HG03575 (cell line): ENCODE measurements around the gene LCE2A.
"Not testable (repeated sequence)": the region's sequence is repeated elsewhere in the genome, so short reads cannot be mapped to it uniquely, and the experiment has no call there.

ENCODE experiments used
- ATAC-seq: cut with Tn5 transposase; IDR thresholded peaks from one replicate; pipeline ENCODE4 v1.9.1; 2021; ENCODE audit not compliant: unreplicated experiment, insufficient number of reproducible peaks, low FRiP score; ENCODE audit errors: extremely low read depth

Gene LCE2A

GRCh38 chr1:152697701-152698600 is at the start of gene LCE2A:
Gene LCE2A (plus strand): TSS chr1:152698345. CDS start chr1:152698902, 557 bp downstream.
- no peak for ATAC-seq

GRCh38 chr1:152654110-152654509 is 44.0 kb upstream of the LCE2A start:
- ATAC-seq = no peak

- ATAC-seq = no peak
Measured at GRCh38 chr1:152656459-152656858, 41.7 kb upstream of the LCE2A start.

GRCh38 chr1:152657677-152658076 is 40.5 kb upstream of the LCE2A start:
- no peak for ATAC-seq

- no peak for ATAC-seq
Measured at GRCh38 chr1:152658649-152659048, 39.5 kb upstream of the LCE2A start.

- no peak for ATAC-seq
Measured at GRCh38 chr1:152663098-152663497, 35.0 kb upstream of the LCE2A start, which contains the start of gene LCE2D. Gene LCE2D (plus strand): TSS chr1:152663380. CDS start chr1:152664106, 726 bp downstream.

- ATAC-seq = not testable (repeated sequence)
Measured at GRCh38 chr1:152666171-152666570, 32.0 kb upstream of the LCE2A start.

GRCh38 chr1:152667648-152668047 is 30.5 kb upstream of the LCE2A start:
- ATAC-seq = no peak

- ATAC-seq = no peak
Measured at GRCh38 chr1:152673016-152673415, 25.1 kb upstream of the LCE2A start.

GRCh38 chr1:152674983-152675382 is 23.2 kb upstream of the LCE2A start, which contains the start of gene LCE2C:
Gene LCE2C (plus strand): TSS chr1:152675279. CDS start chr1:152676016, 737 bp downstream.
- ATAC-seq = not testable (repeated sequence)

GRCh38 chr1:152679459-152679858 is 18.7 kb upstream of the LCE2A start:
- no peak for ATAC-seq

GRCh38 chr1:152681616-152682015 is 16.5 kb upstream of the LCE2A start:
- no peak for ATAC-seq

GRCh38 chr1:152683846-152684245 is 14.3 kb upstream of the LCE2A start:
- ATAC-seq = no peak

GRCh38 chr1:152685823-152686222 is 12.3 kb upstream of the LCE2A start, which contains the start of gene LCE2B:
Gene LCE2B (plus strand): TSS chr1:152686123. CDS start chr1:152686844, 721 bp downstream.
- ATAC-seq = not testable (repeated sequence)

GRCh38 chr1:152699746-152700145 is 1.6 kb downstream of the LCE2A start:
- no peak for ATAC-seq

GRCh38 chr1:152707860-152708259 is 9.7 kb downstream of the LCE2A start, which contains the start of gene LCE4A:
Gene LCE4A (plus strand): TSS chr1:152708160. CDS start chr1:152709076, 916 bp downstream.
- no peak for ATAC-seq

- no peak for ATAC-seq
Measured at GRCh38 chr1:152718238-152718637, 20.1 kb downstream of the LCE2A start.

GRCh38 chr1:152725261-152725660 is 27.1 kb downstream of the LCE2A start:
- no peak for ATAC-seq

GRCh38 chr1:152728986-152729385 is 30.8 kb downstream of the LCE2A start:
- no peak for ATAC-seq

- ATAC-seq = no peak
Measured at GRCh38 chr1:152735648-152736047, 37.5 kb downstream of the LCE2A start.
